ENCODE results near the gene NEURL1B.

GRCh38 chr5:172696171-172696849 lies 55.2 kb downstream of the NEURL1B start:
- no peak for TF ChIP-seq CTCF (IDR thresholded peaks at IDR 0.05)
- no peak for TF ChIP-seq EZH2 (IDR thresholded peaks at IDR 0.05; ENCODE audit: borderline replicate concordance, insufficient read depth, low read depth, low read length, poor library complexity, severe bottlenecking)

Data from B cell (primary cell).